MM.1S (cell line): ENCODE results near the gene MRPS33.
A peak's percentile ranks its signal among the peaks of the same experiment; 100 is the strongest.

Experiments used
- DNase-seq: peaks from one replicate; pipeline ENCODE4 v3.0.0-alpha.2; 2015
- H2AFZ ChIP-seq: fragments of 300-600 bp; sonication (generic); 2 replicates; pipeline ENCODE4 v1.6.0; 2016; ENCODE audit warnings: antibody characterized with exemption, low read length
- H3F3A ChIP-seq: fragments of 300-600 bp; sonication (generic); 2 replicates; pipeline ENCODE4 v1.6.1; 2016; ENCODE audit warnings: mild to moderate bottlenecking, antibody characterized with exemption, low read length, moderate library complexity, mixed read lengths; ENCODE audit not compliant: insufficient read depth
- H3K27ac ChIP-seq: fragments of 300-600 bp; sonication (generic); 2 replicates; pipeline ENCODE4 v1.5.1; 2016; ENCODE audit warnings: mild to moderate bottlenecking, low read length
- H3K27me3 ChIP-seq: fragments of 300-600 bp; sonication (generic); replicated peaks from 2 replicates; pipeline ENCODE4 v1.6.0; 2016; ENCODE audit warnings: low read length; ENCODE audit not compliant: insufficient read depth
- H3K36me3 ChIP-seq: fragments of 300-600 bp; sonication (generic); replicated peaks from 2 replicates; pipeline ENCODE4 v1.6.1; 2016; ENCODE audit warnings: mild to moderate bottlenecking, low read length, mixed read lengths; ENCODE audit not compliant: insufficient read depth
- H3K4me1 ChIP-seq: fragments of 300-600 bp; sonication (generic); 2 replicates; pipeline ENCODE4 v1.6.1; 2016; ENCODE audit warnings: low read length, mixed read lengths
- H3K4me2 ChIP-seq: fragments of 300-600 bp; sonication (generic); 2 replicates; pipeline ENCODE4 v1.6.0; 2016; ENCODE audit warnings: low read depth, low read length
- H3K4me3 ChIP-seq: fragments of 300-600 bp; sonication (generic); 2 replicates; pipeline ENCODE4 v1.5.1; 2016; ENCODE audit warnings: low read length, mixed read lengths
- H3K79me2 ChIP-seq: fragments of 300-600 bp; sonication (generic); 2 replicates; pipeline ENCODE4 v1.6.1; 2016; ENCODE audit warnings: mixed run types, low read length, mixed read lengths
- H3K9ac ChIP-seq: fragments of 300-600 bp; sonication (generic); 2 replicates; pipeline ENCODE4 v1.6.1; 2016; ENCODE audit warnings: low read length, mixed read lengths
- H3K9me2 ChIP-seq: fragments of 300-600 bp; sonication (generic); replicated peaks from 2 replicates; pipeline ENCODE4 v1.6.1; 2016; ENCODE audit warnings: mild to moderate bottlenecking, low read length, mixed read lengths; ENCODE audit not compliant: insufficient read depth
- H3K9me3 ChIP-seq: fragments of 300-600 bp; sonication (generic); replicated peaks from 2 replicates; pipeline ENCODE4 v1.6.1; 2016; ENCODE audit warnings: mild to moderate bottlenecking, low read length, mixed read lengths; ENCODE audit not compliant: insufficient read depth
- H4K20me1 ChIP-seq: fragments of 300-600 bp; sonication (generic); 2 replicates; pipeline ENCODE4 v1.6.1; 2016; ENCODE audit warnings: mild to moderate bottlenecking, low read length, moderate library complexity, mixed read lengths; ENCODE audit not compliant: insufficient read depth
- EZH2 ChIP-seq: fragments of 300-600 bp; sonication (generic); optimal IDR thresholded peaks from 2 replicates; pipeline ENCODE3; 2017; ENCODE audit warnings: low read depth, mild to moderate bottlenecking, antibody characterized with exemption, low read length, mixed read lengths
- EZH2phosphoT487 ChIP-seq: fragments of 300-600 bp; sonication (generic); IDR thresholded peaks from 2 replicates; pipeline ENCODE4 v1.6.1; 2018; ENCODE audit warnings: antibody characterized with exemption, low read length
- TF ChIP-seq, protein P1 (sequence below): fragments of 300-600 bp; sonication (generic); IDR thresholded peaks from 2 replicates; pipeline ENCODE4 v1.5.1; 2016; ENCODE audit warnings: antibody characterized with exemption, low read length, mixed read lengths

The MRPS33 gene

DNA sequence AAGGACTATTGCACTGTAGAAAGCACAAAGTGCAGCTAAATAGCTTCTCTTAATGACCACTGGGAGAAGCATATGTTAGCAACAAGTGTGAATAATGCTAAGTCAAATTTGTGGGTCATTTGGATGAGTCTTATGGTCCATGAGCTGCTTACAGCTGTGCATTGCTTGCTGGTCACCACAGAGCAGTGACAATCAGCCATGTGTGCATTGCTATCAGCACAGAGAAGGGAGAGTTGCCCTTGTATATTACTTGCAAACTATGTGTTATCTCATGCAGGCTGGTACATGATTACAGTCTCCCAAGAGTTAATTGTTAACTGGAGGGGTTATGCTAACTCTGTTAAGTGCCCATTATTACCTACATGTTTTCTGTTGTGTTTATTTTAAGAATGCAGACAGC is 25.7 kb downstream of the MRPS33 start:
- Histone ChIP-seq H3K4me1 (no peaks in the 10 kb centered on the region), H3K4me3 (no peak overlapping the region)

DNA sequence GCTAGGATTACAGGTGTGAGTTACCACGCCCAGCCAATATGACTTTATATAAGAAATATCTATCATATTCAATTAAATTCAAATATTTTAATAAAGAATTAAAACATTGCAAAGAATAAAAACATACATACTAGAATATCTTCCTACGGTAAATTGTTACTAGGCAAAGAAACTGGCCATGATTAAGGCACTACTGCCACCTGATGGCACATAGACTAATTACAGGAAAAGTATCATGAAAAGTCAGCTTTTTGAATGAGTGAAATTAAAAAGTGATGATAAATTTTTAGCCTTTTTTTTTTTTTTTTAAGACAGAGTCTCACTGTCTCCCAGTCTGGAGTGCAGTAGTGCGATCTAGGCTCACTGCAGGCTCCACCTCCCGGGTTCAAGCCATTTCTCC is 30.9 kb downstream of the MRPS33 start:
- DNase-seq = peak; percentile 38
- H3K4me3 ChIP-seq = no peak overlapping the region
- H3K4me1 ChIP-seq = no peaks in the 10 kb centered on the region
- H3K9ac ChIP-seq = no peak overlapping the region
- no peaks in the 10 kb centered on the region for H3F3A ChIP-seq
- no peaks in the 10 kb centered on the region for H3K9me2 ChIP-seq
- no peak overlapping the region for H2AFZ ChIP-seq
- TF ChIP-seq, protein P1, sequence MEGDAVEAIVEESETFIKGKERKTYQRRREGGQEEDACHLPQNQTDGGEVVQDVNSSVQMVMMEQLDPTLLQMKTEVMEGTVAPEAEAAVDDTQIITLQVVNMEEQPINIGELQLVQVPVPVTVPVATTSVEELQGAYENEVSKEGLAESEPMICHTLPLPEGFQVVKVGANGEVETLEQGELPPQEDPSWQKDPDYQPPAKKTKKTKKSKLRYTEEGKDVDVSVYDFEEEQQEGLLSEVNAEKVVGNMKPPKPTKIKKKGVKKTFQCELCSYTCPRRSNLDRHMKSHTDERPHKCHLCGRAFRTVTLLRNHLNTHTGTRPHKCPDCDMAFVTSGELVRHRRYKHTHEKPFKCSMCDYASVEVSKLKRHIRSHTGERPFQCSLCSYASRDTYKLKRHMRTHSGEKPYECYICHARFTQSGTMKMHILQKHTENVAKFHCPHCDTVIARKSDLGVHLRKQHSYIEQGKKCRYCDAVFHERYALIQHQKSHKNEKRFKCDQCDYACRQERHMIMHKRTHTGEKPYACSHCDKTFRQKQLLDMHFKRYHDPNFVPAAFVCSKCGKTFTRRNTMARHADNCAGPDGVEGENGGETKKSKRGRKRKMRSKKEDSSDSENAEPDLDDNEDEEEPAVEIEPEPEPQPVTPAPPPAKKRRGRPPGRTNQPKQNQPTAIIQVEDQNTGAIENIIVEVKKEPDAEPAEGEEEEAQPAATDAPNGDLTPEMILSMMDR = peak; percentile 52
- no peak for TF ChIP-seq EZH2
- TF ChIP-seq EZH2phosphoT487 = no peak
- no peaks in the 10 kb centered on the region for H3K27me3 ChIP-seq
- no peaks in the 10 kb centered on the region for H3K36me3 ChIP-seq
- no peaks in the 10 kb centered on the region for H3K9me3 ChIP-seq
- no peaks in the 10 kb centered on the region for H4K20me1 ChIP-seq
- no peak overlapping the region for H3K4me2 ChIP-seq
- no peak overlapping the region for H3K27ac ChIP-seq
- no peaks in the 10 kb centered on the region for H3K79me2 ChIP-seq

More for the DNA sequence above, 25.7 kb downstream of the MRPS33 start:
- Histone ChIP-seq H3F3A (no peaks in the 10 kb centered on the region), H3K36me3 (no peaks in the 10 kb centered on the region), H3K9me2 (no peaks in the 10 kb centered on the region), H4K20me1 (no peaks in the 10 kb centered on the region), H3K9me3 (no peaks in the 10 kb centered on the region), H3K27ac (no peak overlapping the region), H3K9ac (no peak overlapping the region), H3K4me2 (no peak overlapping the region), H2AFZ (no peak overlapping the region), H3K27me3 (no peaks in the 10 kb centered on the region), H3K79me2 (no peaks in the 10 kb centered on the region)
- TF ChIP-seq, protein P1 = no peak
- no peak for TF ChIP-seq EZH2
- TF ChIP-seq EZH2phosphoT487 = no peak
- DNase-seq = no peak

DNA sequence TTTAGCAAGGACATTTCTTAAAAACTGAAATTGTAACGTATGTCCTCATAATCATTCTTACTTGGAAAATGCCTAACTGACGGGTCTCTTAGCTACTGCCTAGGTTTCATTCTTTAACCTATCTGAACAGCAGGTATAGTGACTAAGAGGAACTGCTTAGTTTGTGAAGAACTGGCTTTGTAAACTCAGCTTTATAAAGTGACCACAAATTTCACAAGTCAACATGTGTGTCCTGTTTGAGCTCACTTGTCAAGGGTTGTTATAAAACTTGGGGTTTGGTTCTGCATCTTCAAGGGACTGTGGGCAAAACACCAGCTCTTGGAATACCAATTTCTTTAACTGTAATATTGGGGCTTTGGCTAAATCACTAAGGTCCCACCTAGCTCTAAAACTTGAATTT is 32.2 kb downstream of the MRPS33 start:
- no peak overlapping the region for H3K27ac ChIP-seq
- no peak overlapping the region for H3K4me2 ChIP-seq
- no peaks in the 10 kb centered on the region for H3K9me2 ChIP-seq
- peak; percentile 25 for DNase-seq
- no peaks in the 10 kb centered on the region for H3K27me3 ChIP-seq
- no peaks in the 10 kb centered on the region for H3K36me3 ChIP-seq
- H3K4me3 ChIP-seq = no peak overlapping the region
- H3K9me3 ChIP-seq = no peaks in the 10 kb centered on the region
- H3K9ac ChIP-seq = no peak overlapping the region
- H3K79me2 ChIP-seq = no peaks in the 10 kb centered on the region
- no peak overlapping the region for H2AFZ ChIP-seq
- no peaks in the 10 kb centered on the region for H4K20me1 ChIP-seq
- no peak for TF ChIP-seq EZH2
- TF ChIP-seq, protein P1 = no peak
- TF ChIP-seq EZH2phosphoT487 = no peak
- no peaks in the 10 kb centered on the region for H3F3A ChIP-seq
- no peaks in the 10 kb centered on the region for H3K4me1 ChIP-seq
